NT2/D1 (cell line): ENCODE data around the gene RAB43.

Experiments
- YY1 ChIP-seq: IDR thresholded peaks from 2 replicates; pipeline ENCODE4 v1.6.1; 2011; ENCODE audit not compliant: insufficient read length, insufficient read depth
- ZNF274 ChIP-seq: IDR thresholded peaks from 2 replicates; pipeline ENCODE4 v1.6.1; 2011; ENCODE audit warnings: mild to moderate bottlenecking, low read depth, low read length

- TF ChIP-seq YY1 (no peak), ZNF274 (no peak)
Measured at GRCh38 chr3:129106320-129106719, 15.3 kb downstream of the RAB43 start.
